WTC11 (cell line): ENCODE measurements around the gene ADI1.
"Not testable (repeated sequence)": the region's sequence is repeated elsewhere in the genome, so short reads cannot be mapped to it uniquely, and the experiment has no call there.

ENCODE experiments used
- AFF4 ChIP-seq: sonication (generic); formaldehyde crosslinking; IDR thresholded peaks from 2 replicates; pipeline ENCODE4 v1.8.1; 2023; ENCODE audit warnings: mild to moderate bottlenecking, missing genetic modification reagents, borderline replicate concordance
- CTCF ChIP-seq: fragments of 200-600 bp; IDR thresholded peaks from 2 replicates; pipeline ENCODE4 v1.8.0; 2022; ENCODE audit warnings: antibody characterized with exemption
- ERG ChIP-seq: fragments of 250-450 bp; sonication (Bioruptor Pico); IDR thresholded peaks from 2 replicates; pipeline ENCODE4 v1.8.0; 2021; ENCODE audit warnings: mild to moderate bottlenecking
- ESRRA ChIP-seq: sonication (generic); formaldehyde crosslinking; IDR thresholded peaks from 2 replicates; pipeline ENCODE4 v1.8.1; 2022; ENCODE audit warnings: mild to moderate bottlenecking, missing genetic modification reagents, borderline replicate concordance
- IRF1 ChIP-seq: sonication (generic); formaldehyde crosslinking; IDR thresholded peaks from 2 replicates; pipeline ENCODE4 v1.8.0; 2023; ENCODE audit warnings: missing genetic modification reagents
- IRF2 ChIP-seq: sonication (generic); formaldehyde crosslinking; IDR thresholded peaks from 2 replicates; pipeline ENCODE4 v1.8.0; 2022; ENCODE audit warnings: low read depth, missing genetic modification reagents, borderline replicate concordance
- MAX ChIP-seq: sonication (generic); formaldehyde crosslinking; IDR thresholded peaks from 2 replicates; pipeline ENCODE4 v1.8.0; 2022; ENCODE audit warnings: mild to moderate bottlenecking, missing genetic modification reagents
- NR1H2 ChIP-seq: sonication (generic); formaldehyde crosslinking; IDR thresholded peaks from 2 replicates; pipeline ENCODE4 v1.9.0; 2021; ENCODE audit warnings: mild to moderate bottlenecking, moderate library complexity, missing genetic modification reagents
- RORB ChIP-seq: fragments of 250-450 bp; sonication (Bioruptor Pico); IDR thresholded peaks from 2 replicates; pipeline ENCODE4 v1.9.0; 2021; ENCODE audit warnings: mild to moderate bottlenecking
- SP1 ChIP-seq: sonication (generic); formaldehyde crosslinking; conservative IDR thresholded peaks from 2 replicates; pipeline ENCODE4 v1.8.1; 2022; ENCODE audit warnings: missing genetic modification reagents
- TP53 ChIP-seq: sonication (generic); formaldehyde crosslinking; IDR thresholded peaks from 2 replicates; pipeline ENCODE4 v1.8.1; 2023; ENCODE audit warnings: mild to moderate bottlenecking, missing genetic modification reagents
- USF1 ChIP-seq: sonication (generic); formaldehyde crosslinking; IDR thresholded peaks from 2 replicates; pipeline ENCODE4 v1.8.0; 2022; ENCODE audit warnings: mild to moderate bottlenecking, missing genetic modification reagents
- ZBTB21 ChIP-seq: sonication (generic); formaldehyde crosslinking; IDR thresholded peaks from 2 replicates; pipeline ENCODE4 v1.8.1; 2023; ENCODE audit warnings: mild to moderate bottlenecking, missing genetic modification reagents, borderline replicate concordance

- TF ChIP-seq NR1H2 (CRISPR knock-in tag); CTCF; TP53 (CRISPR knock-in tag); IRF1; SP1; RORB; AFF4 (CRISPR knock-in tag); ERG (CRISPR knock-in tag); ESRRA (CRISPR knock-in tag); ZBTB21; IRF2; USF1 (CRISPR knock-in tag); MAX: not testable (repeated sequence)
Measured at GRCh38 chr2:3448441-3448911, 70.9 kb downstream of the ADI1 start.
